H1 (cell line): Measurements from ENCODE around the gene R3HCC1L. TPM values are rescaled to one million over a fixed set of nuclear protein-coding genes. Genes with fewer than 3 reads are reported as not detected.

Source experiments
- EGR1 ChIP-seq: IDR thresholded peaks from 2 replicates; pipeline ENCODE4 v1.6.1; 2011; ENCODE audit warnings: low read depth, low read length, borderline replicate concordance
- HDAC2 ChIP-seq, 2 experiments: fragments of 300-600 bp in 1 of 2; sonication (generic) in 1 of 2; IDR thresholded peaks; 2 replicates each; pipeline ENCODE4 v1.6.1; 2011 to 2012; ENCODE audit warnings: low read depth in 2 of 2, low read length in 2 of 2, mild to moderate bottlenecking in 2 of 2, moderate library complexity in 2 of 2, borderline replicate concordance in 1 of 2, inconsistent platforms in 1 of 2
- SIRT6 ChIP-seq: IDR thresholded peaks from one replicate; pipeline ENCODE4 v1.7.1; 2012; ENCODE audit warnings: low read length, inconsistent platforms
- polyA plus RNA-seq, 7 experiments: library from polyadenylated mRNA; depleted of rRNA in 3 of 7; stranded (reverse) in 5 of 7; unstranded in 2 of 7; fragments of >200 nt in 5 of 7; fragments of 200-250 nt in 2 of 7; gene quantifications; 1 replicate in 5 of 7; 2 replicates in 1 of 7; 4 replicates in 1 of 7; pipeline versions ENCODE4 v1.2.1 to v1.2.3, GENCODE V29; 2011 to 2013; ENCODE audit warnings: missing spikeins in 2 of 7, mixed read lengths in 2 of 7
- total RNA-seq: library from RNA; stranded (reverse); fragmentation: NEBNext Ultra II Directional; extraction: Animal tissue kit (Norgen Biotek cat#: 25700); gene quantifications from 2 replicates; pipeline ENCODE4 v1.2.1, GENCODE V29; 2021

R3HCC1L gene
- total and polyA plus RNA-seq, 2 of the 8 experiments (the other 6 are each of a cell fraction or from before 2014, with no cell fraction given): 6.9 to 13.9 TPM

- TF ChIP-seq SIRT6: no peak
- TF ChIP-seq EGR1: no peak
- TF ChIP-seq HDAC2 (IDR thresholded peaks at IDR 0.05; ENCODE audit: borderline replicate concordance in 1 of 2, low read depth in 2 of 2, low read length in 2 of 2): no peak
Measured at GRCh38 chr10:98223874-98224273, 89.4 kb downstream of the R3HCC1L start (continued).
